Measurements from ENCODE around the gene SPP1.
"Not testable (repeated sequence)": the region's sequence is repeated elsewhere in the genome, so short reads cannot be mapped to it uniquely, and the experiment has no call there.

The SPP1 gene

GRCh38 chr4:88025868-88026661, 50.6 kb downstream of the SPP1 start:
- not testable (repeated sequence) for DNase-seq (ENCODE audit: low read depth)

DNA sequence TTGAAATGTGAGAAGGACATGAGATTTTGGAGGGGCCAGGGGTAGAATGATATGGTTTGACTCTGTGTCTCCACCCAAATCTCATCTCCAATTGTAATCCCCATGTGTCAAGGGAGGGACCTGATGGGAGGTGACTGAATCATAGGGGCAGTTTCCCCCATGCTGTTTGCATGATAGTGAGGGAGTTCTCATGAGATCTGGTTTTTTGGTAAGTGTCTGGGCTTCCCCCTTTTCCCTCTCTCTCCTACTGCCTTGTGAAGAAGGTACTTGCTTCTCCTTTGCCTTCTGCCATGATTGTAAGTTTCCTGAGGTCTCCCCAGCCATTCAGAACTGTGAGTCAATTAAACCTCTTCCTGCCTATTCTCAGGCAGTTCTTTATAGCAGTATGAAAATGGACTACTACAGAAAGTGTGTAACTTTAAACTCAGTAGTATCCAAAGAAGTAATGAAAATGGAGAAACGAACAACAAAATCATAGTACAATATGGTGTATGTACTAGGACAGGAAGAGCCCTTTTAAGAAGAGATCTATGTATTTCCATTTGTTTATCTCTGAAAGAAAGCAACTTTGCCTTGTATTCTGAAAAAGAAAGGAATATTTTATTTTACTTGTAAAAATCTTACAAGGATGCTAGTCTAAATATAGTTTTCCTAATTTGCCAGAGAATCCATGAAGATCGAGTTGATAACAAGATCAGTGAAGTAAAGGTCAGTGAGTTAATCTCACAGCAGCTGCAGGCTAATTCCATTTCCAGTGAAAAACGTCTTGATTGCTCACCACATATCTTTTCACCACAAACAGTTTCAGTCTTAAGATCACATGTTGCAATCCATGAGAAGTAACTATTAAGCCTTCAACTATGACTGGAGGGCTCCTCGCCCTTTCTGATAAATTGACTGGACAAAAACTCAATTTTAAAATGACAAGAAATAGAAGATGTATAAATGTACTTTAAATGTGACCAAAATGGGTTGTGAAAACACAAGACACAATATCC, 52.4 kb downstream of the SPP1 start:
- no peak for DNase-seq (ENCODE audit: low read depth)

- DNase-seq (ENCODE audit: low read depth): no peak
Observed at GRCh38 chr4:88028946-88029345, 53.4 kb downstream of the SPP1 start.

DNA sequence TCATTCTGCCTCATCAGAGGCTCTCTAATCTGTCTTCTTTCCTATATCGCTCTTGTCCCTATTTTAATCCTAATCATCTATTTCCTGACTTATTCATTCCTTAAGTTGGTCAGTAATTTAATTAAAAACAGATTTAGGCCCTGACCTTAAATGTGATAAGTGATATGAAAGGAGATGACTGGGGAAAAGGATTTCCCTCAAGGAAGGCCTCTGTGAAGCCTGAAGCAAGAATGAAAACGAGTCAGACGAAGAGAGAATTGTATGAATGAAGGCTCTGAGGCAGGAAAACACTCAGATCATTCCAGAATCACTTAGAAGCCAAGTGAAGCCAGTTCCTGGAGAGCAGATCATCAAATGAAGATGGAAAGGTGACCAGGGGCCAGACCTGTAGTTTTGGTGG, 54.0 kb downstream of the SPP1 start:
- no peak for DNase-seq (ENCODE audit: low read depth)

GRCh38 chr4:88030565-88031310, 55.2 kb downstream of the SPP1 start:
- no peak for DNase-seq (ENCODE audit: low read depth)

All from CMK (cell line).